ENCODE measurements around the gene CFAP299.

Gene CFAP299

DNA sequence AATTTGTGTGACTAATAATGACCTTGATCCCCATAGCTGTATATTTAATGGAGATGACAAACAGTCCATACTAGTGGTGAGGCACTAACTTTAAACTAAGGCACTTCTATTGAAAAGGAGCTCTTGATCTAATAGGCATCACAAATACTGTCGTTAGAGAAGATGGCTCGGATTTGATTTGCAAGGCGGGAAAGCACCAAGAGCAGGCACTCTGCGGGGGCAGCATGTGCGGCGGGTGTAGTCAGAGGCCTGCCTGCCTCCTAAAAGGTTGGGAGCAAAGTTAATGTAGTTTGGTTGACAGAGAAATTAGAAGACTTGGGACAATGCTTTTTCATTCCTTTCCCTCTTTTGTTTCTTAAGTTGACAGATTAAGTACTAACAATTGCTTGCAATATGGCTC, 278.8 kb downstream of the CFAP299 start:
- no peaks in the 10 kb centered on the region for H4K20me1 ChIP-seq (ENCODE audit: insufficient read depth, low read length)
- no peaks in the 10 kb centered on the region for H3K9me2 ChIP-seq (ENCODE audit: low read depth, low read length)
- H3K4me3 ChIP-seq (ENCODE audit: low read depth, low read length, poor library complexity, severe bottlenecking) = no peak overlapping the region
- H2AFZ ChIP-seq (ENCODE audit: low read length) = no peak overlapping the region
- H3K36me3 ChIP-seq (ENCODE audit: insufficient read depth, low read length) = peaks cover 10% of the 10 kb centered on the region
- no peak for TF ChIP-seq EZH2 (IDR thresholded peaks at IDR 0.05; ENCODE audit: borderline replicate concordance, low read length)
- H3K27me3 ChIP-seq (ENCODE audit: insufficient read depth, low read length) = no peaks in the 10 kb centered on the region
- peak overlapping the region; percentile 99 for H3K27ac ChIP-seq (ENCODE audit: low read depth, low read length, poor library complexity, severe bottlenecking)
- no peak overlapping the region; the same call in 1 of the 2 replicates for H3K4me2 ChIP-seq (ENCODE audit: low read length)
- peaks cover 15% of the 10 kb centered on the region for H3F3A ChIP-seq (ENCODE audit: insufficient read depth, low read length)
- H3K4me1 ChIP-seq (ENCODE audit: insufficient read depth, low read length, severe bottlenecking) = peaks cover 84% of the 10 kb centered on the region
- peaks cover 5% of the 10 kb centered on the region; the same call in 1 of the 2 replicates for H3K9me3 ChIP-seq (ENCODE audit: low read length)
- H3K9ac ChIP-seq (ENCODE audit: low read length) = peak overlapping the region; percentile 74
- H3K79me2 ChIP-seq (ENCODE audit: insufficient read depth, low read length) = no peaks in the 10 kb centered on the region

DNA sequence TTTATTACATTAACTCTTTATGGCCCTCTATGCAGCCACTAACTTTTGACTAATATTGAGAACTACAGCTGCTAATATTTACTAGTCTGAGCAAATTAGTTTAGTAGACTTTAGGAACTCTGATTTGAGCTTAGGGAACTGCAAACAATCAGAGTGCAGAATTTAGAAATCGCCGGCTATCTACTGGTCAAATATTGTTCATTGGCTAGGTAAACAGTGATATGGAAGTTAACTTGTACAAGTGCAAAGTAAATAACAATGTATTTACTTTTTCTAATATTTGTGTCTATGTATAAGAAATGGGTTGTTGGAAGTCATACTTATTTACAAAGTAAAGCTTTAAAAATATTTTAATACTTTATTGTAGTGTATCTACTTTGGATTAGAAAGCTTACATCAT, 279.6 kb downstream of the CFAP299 start:
- no peaks in the 10 kb centered on the region for H3K79me2 ChIP-seq (ENCODE audit: insufficient read depth, low read length)
- TF ChIP-seq EZH2 (IDR thresholded peaks at IDR 0.05; ENCODE audit: borderline replicate concordance, low read length) = no peak
- TF ChIP-seq, protein P1, sequence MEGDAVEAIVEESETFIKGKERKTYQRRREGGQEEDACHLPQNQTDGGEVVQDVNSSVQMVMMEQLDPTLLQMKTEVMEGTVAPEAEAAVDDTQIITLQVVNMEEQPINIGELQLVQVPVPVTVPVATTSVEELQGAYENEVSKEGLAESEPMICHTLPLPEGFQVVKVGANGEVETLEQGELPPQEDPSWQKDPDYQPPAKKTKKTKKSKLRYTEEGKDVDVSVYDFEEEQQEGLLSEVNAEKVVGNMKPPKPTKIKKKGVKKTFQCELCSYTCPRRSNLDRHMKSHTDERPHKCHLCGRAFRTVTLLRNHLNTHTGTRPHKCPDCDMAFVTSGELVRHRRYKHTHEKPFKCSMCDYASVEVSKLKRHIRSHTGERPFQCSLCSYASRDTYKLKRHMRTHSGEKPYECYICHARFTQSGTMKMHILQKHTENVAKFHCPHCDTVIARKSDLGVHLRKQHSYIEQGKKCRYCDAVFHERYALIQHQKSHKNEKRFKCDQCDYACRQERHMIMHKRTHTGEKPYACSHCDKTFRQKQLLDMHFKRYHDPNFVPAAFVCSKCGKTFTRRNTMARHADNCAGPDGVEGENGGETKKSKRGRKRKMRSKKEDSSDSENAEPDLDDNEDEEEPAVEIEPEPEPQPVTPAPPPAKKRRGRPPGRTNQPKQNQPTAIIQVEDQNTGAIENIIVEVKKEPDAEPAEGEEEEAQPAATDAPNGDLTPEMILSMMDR (IDR thresholded peaks at IDR 0.05; ENCODE audit: low read length) = no peak
- no peaks in the 10 kb centered on the region for H3K27me3 ChIP-seq (ENCODE audit: insufficient read depth, low read length)
- no peak overlapping the region for H3K4me2 ChIP-seq (ENCODE audit: low read length)
- H3K36me3 ChIP-seq (ENCODE audit: insufficient read depth, low read length) = peaks cover 10% of the 10 kb centered on the region
- H3K9me3 ChIP-seq (ENCODE audit: low read length) = peaks cover 5% of the 10 kb centered on the region; the same call in 1 of the 2 replicates
- no peak overlapping the region for H2AFZ ChIP-seq (ENCODE audit: low read length)
- peaks cover 84% of the 10 kb centered on the region for H3K4me1 ChIP-seq (ENCODE audit: insufficient read depth, low read length, severe bottlenecking)
- H3K27ac ChIP-seq (ENCODE audit: low read depth, low read length, poor library complexity, severe bottlenecking) = peak overlapping the region; percentile 99
- H3K4me3 ChIP-seq (ENCODE audit: low read depth, low read length, poor library complexity, severe bottlenecking) = no peak overlapping the region
- no peaks in the 10 kb centered on the region for H3K9me2 ChIP-seq (ENCODE audit: low read depth, low read length)
- peaks cover 15% of the 10 kb centered on the region for H3F3A ChIP-seq (ENCODE audit: insufficient read depth, low read length)
- H3K9ac ChIP-seq (ENCODE audit: low read length) = no peak overlapping the region
- no peaks in the 10 kb centered on the region for H4K20me1 ChIP-seq (ENCODE audit: insufficient read depth, low read length)

DNA sequence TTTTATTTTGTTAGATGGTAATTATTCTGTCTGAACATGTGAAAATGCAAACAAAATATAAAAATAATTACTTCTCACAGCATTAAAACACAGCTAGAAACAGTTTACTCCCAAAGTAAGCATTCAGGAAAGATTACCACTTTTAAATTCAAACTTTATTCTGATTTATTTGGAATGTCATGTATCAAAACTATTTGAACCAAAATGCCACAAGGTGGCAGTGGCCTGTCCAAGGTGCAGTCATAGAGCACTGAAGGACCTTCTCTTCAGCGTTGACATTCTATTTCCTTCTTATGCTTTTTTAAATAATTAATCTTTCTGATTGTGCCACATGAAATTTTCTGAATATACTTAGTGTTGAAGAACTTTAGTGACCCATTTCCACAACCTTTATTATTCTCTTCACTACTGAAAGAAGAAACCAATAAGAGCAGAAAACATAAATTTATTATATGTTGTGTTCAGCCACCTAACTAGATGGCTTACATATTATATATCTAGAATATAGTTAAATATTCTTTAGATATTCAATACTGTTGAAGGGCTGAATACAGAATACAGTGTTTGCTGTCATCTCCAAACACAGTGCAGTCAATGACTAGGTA, 283.6 kb downstream of the CFAP299 start:
- Histone ChIP-seq H2AFZ (ENCODE audit: low read length) (no peak overlapping the region), H3K36me3 (ENCODE audit: insufficient read depth, low read length) (peaks cover 13% of the 10 kb centered on the region), H3K27ac (ENCODE audit: low read depth, low read length, poor library complexity, severe bottlenecking) (peak overlapping the region; percentile 64), H3K4me2 (ENCODE audit: low read length) (no peak overlapping the region), H3K4me3 (ENCODE audit: low read depth, low read length, poor library complexity, severe bottlenecking) (no peak overlapping the region), H3K9me2 (ENCODE audit: low read depth, low read length) (no peaks in the 10 kb centered on the region), H3K4me1 (ENCODE audit: insufficient read depth, low read length, severe bottlenecking) (peaks cover 46% of the 10 kb centered on the region), H3K79me2 (ENCODE audit: insufficient read depth, low read length) (no peaks in the 10 kb centered on the region), H3K9ac (ENCODE audit: low read length) (no peak overlapping the region), H3K9me3 (ENCODE audit: low read length) (peaks cover 10% of the 10 kb centered on the region), H4K20me1 (ENCODE audit: insufficient read depth, low read length) (no peaks in the 10 kb centered on the region), H3K27me3 (ENCODE audit: insufficient read depth, low read length) (no peaks in the 10 kb centered on the region), H3F3A (ENCODE audit: insufficient read depth, low read length) (no peaks in the 10 kb centered on the region)
- TF ChIP-seq EZH2 (IDR thresholded peaks at IDR 0.05; ENCODE audit: borderline replicate concordance, low read length) = no peak
- TF ChIP-seq, protein P1 (IDR thresholded peaks at IDR 0.05; ENCODE audit: low read length) = peak; percentile 75

DNA sequence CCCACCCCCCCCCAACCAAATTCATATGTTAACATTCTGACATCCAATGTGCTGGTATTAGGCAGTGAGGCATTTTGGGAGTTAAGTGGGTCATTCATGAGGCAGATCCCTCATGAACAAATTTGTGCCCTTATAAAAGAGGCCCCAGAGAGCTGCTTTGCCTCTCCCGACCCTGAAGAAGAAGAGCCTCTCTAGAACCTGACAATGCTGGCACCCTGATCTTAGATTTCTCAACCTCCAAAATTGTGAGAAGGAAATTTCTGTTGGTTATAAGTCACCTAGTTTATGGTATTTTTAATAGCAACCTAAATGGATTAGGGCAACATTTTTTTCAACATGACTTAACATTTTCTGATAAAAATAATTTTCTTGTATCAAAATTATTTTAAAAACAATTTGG, 296.3 kb downstream of the CFAP299 start:
- no peaks in the 10 kb centered on the region for H3F3A ChIP-seq (ENCODE audit: insufficient read depth, low read length)
- no peak overlapping the region for H3K9ac ChIP-seq (ENCODE audit: low read length)
- H3K4me1 ChIP-seq (ENCODE audit: insufficient read depth, low read length, severe bottlenecking) = peaks cover 10% of the 10 kb centered on the region
- no peaks in the 10 kb centered on the region for H3K9me2 ChIP-seq (ENCODE audit: low read depth, low read length)
- no peaks in the 10 kb centered on the region for H3K27me3 ChIP-seq (ENCODE audit: insufficient read depth, low read length)
- peaks cover 14% of the 10 kb centered on the region for H3K9me3 ChIP-seq (ENCODE audit: low read length)
- H3K79me2 ChIP-seq (ENCODE audit: insufficient read depth, low read length) = no peaks in the 10 kb centered on the region
- H4K20me1 ChIP-seq (ENCODE audit: insufficient read depth, low read length) = no peaks in the 10 kb centered on the region
- no peak for TF ChIP-seq EZH2 (IDR thresholded peaks at IDR 0.05; ENCODE audit: borderline replicate concordance, low read length)
- TF ChIP-seq, protein P1 (IDR thresholded peaks at IDR 0.05; ENCODE audit: low read length) = no peak
- H2AFZ ChIP-seq (ENCODE audit: low read length) = no peak overlapping the region
- H3K27ac ChIP-seq (ENCODE audit: low read depth, low read length, poor library complexity, severe bottlenecking) = no peak overlapping the region
- H3K4me3 ChIP-seq (ENCODE audit: low read depth, low read length, poor library complexity, severe bottlenecking) = no peak overlapping the region
- H3K36me3 ChIP-seq (ENCODE audit: insufficient read depth, low read length) = no peaks in the 10 kb centered on the region
- no peak overlapping the region for H3K4me2 ChIP-seq (ENCODE audit: low read length)
